H1 (cell line): ENCODE results near the gene AHNAK2. TPM values are rescaled to one million over a fixed set of nuclear protein-coding genes. Genes with fewer than 3 reads are reported as not detected.

Experiments
- CTCF ChIA-PET: fragments of 300-600 bp; sonication (Branson Sonifier 250); formaldehyde crosslinking; loops from one replicate; lab custom pipeline; 2021; ENCODE audit not compliant: partially characterized antibody; lab: Charles Lee
- POLR2A ChIA-PET: fragments of 300-600 bp; sonication (Branson Sonifier 250); formaldehyde crosslinking; loops from one replicate; lab custom pipeline; 2021; ENCODE audit warnings: inconsistent platforms; ENCODE audit not compliant: partially characterized antibody; lab: Charles Lee
- DNase-seq, 2 experiments: peaks; one replicate each; pipeline versions ENCODE4 v3.0.0 to v3.0.0-alpha.2; 2010 to 2022; ENCODE audit warnings: low spot score in 2 of 2, low read depth in 1 of 2, mixed read lengths in 1 of 2
- FAIRE-seq: peaks from 2 replicates; lab custom pipeline; 2011; peaks lifted over from hg19 to GRCh38; lab: Jason Lieb, UNC
- H2AFZ ChIP-seq: 2 replicates; pipeline ENCODE4 v1.8.1; 2012; ENCODE audit warnings: low read length, inconsistent platforms
- H2AK5ac ChIP-seq: 2 replicates; pipeline ENCODE4 v1.6.1; 2013; ENCODE audit warnings: low read depth, low read length
- H2BK120ac ChIP-seq: replicated peaks from 2 replicates; pipeline ENCODE3; 2013; ENCODE audit warnings: low read depth, low read length, inconsistent platforms
- H2BK12ac ChIP-seq: 2 replicates; pipeline ENCODE4 v1.6.1; 2013; ENCODE audit warnings: low read depth, low read length
- H2BK15ac ChIP-seq: 2 replicates; pipeline ENCODE4 v1.6.1; 2013; ENCODE audit warnings: low read length
- H2BK20ac ChIP-seq: 2 replicates; pipeline ENCODE4 v1.6.1; 2013; ENCODE audit warnings: low read length
- H2BK5ac ChIP-seq: 2 replicates; pipeline ENCODE4 v1.6.1; 2013; ENCODE audit warnings: low read depth, low read length
- H3K14ac ChIP-seq: 2 replicates; pipeline ENCODE4 v1.6.1; 2013; ENCODE audit warnings: inconsistent platforms; ENCODE audit not compliant: insufficient read length
- H3K18ac ChIP-seq: 2 replicates; pipeline ENCODE4 v1.6.1; 2013; ENCODE audit warnings: low read length; ENCODE audit errors: extremely low read depth
- H3K23ac ChIP-seq: 2 replicates; pipeline ENCODE4 v1.6.1; 2013; ENCODE audit warnings: inconsistent platforms; ENCODE audit not compliant: insufficient read length
- H3K23me2 ChIP-seq: 2 replicates; pipeline ENCODE4 v1.6.1; 2013; ENCODE audit warnings: low read depth, low read length
- H3K27ac ChIP-seq: 2 replicates; pipeline ENCODE4 v1.6.1; 2011; ENCODE audit warnings: low read depth, low read length, inconsistent platforms
- H3K27me3 ChIP-seq, 4 experiments: replicated peaks in 1 of 4; 1 replicate in 1 of 4; 2 replicates in 3 of 4; pipeline versions ENCODE4 v1.6.1 to v1.8.1; 2011 to 2013; ENCODE audit warnings: low read length in 3 of 4, mild to moderate bottlenecking in 3 of 4, inconsistent platforms in 2 of 4, mixed read lengths in 2 of 4, moderate library complexity in 1 of 4; ENCODE audit not compliant: control insufficient read depth in 3 of 4, insufficient read depth in 3 of 4; ENCODE audit errors: extremely low read depth in 1 of 4
- H3K36me3 ChIP-seq, 4 experiments: 2 replicates each; pipeline versions ENCODE4 v1.6.1 to v1.8.1; 2011 to 2013; ENCODE audit warnings: mild to moderate bottlenecking in 4 of 4, low read length in 3 of 4, moderate library complexity in 2 of 4, control low read depth in 1 of 4, inconsistent platforms in 1 of 4; ENCODE audit not compliant: insufficient read depth in 4 of 4, control insufficient read depth in 2 of 4
- H3K4ac ChIP-seq: replicated peaks from 2 replicates; pipeline ENCODE3; 2013; ENCODE audit warnings: low read length, low read depth, mixed read lengths, inconsistent platforms; ENCODE audit not compliant: insufficient read length
- H3K4me1 ChIP-seq, 4 experiments: replicated peaks in 1 of 4; 1 replicate in 1 of 4; 2 replicates in 3 of 4; pipeline versions ENCODE4 v1.6.1 to v1.8.1; 2011 to 2013; ENCODE audit warnings: low read length in 3 of 4, inconsistent platforms in 2 of 4, mixed read lengths in 1 of 4; ENCODE audit not compliant: insufficient read depth in 4 of 4, control insufficient read depth in 3 of 4
- H3K4me2 ChIP-seq, 2 experiments: 2 replicates each; pipeline versions ENCODE4 v1.6.1 to v1.8.1; 2011 to 2013; ENCODE audit warnings: low read depth in 2 of 2, low read length in 2 of 2, control low read depth in 1 of 2, inconsistent platforms in 1 of 2, mild to moderate bottlenecking in 1 of 2; ENCODE audit not compliant: insufficient read depth in 1 of 2
- H3K4me3 ChIP-seq, 4 experiments: fragments of 200-600, 300-600 bp in 1 of 4; sonication (generic), shearing (Covaris generic), sonication (Bioruptor Twin) in 1 of 4; 2 replicates each; pipeline versions ENCODE4 v1.5.1 to v1.8.1; 2011 to 2016; ENCODE audit warnings: low read length in 4 of 4, low read depth in 3 of 4, control low read depth in 2 of 4, inconsistent platforms in 2 of 4, mild to moderate bottlenecking in 2 of 4, mixed read lengths in 1 of 4, moderate library complexity in 1 of 4; ENCODE audit not compliant: insufficient read depth in 2 of 4; ENCODE audit errors: extremely low read depth in 1 of 4
- H3K56ac ChIP-seq: replicated peaks from 2 replicates; pipeline ENCODE3; 2013; ENCODE audit warnings: low read depth, mild to moderate bottlenecking, mixed read lengths, low read length, inconsistent platforms; ENCODE audit not compliant: insufficient read length
- H3K79me1 ChIP-seq: 2 replicates; pipeline ENCODE4 v1.6.1; 2013; ENCODE audit warnings: low read depth, low read length, control low read depth
- H3K79me2 ChIP-seq, 2 experiments: 2 replicates each; pipeline versions ENCODE4 v1.6.1 to v1.8.1; 2012 to 2013; ENCODE audit warnings: low read length in 2 of 2, mild to moderate bottlenecking in 2 of 2, inconsistent platforms in 1 of 2; ENCODE audit not compliant: insufficient read depth in 2 of 2, control insufficient read depth in 1 of 2
- H3K9ac ChIP-seq, 4 experiments: replicated peaks in 1 of 4; 1 replicate in 1 of 4; 2 replicates in 3 of 4; pipeline versions ENCODE4 v1.6.1 to v1.8.1; 2011 to 2013; ENCODE audit warnings: low read depth in 3 of 4, low read length in 3 of 4, control low read depth in 2 of 4, mild to moderate bottlenecking in 2 of 4, moderate library complexity in 2 of 4, inconsistent platforms in 1 of 4; ENCODE audit errors: extremely low read depth in 1 of 4
- H3K9me3 ChIP-seq, 2 experiments: 2 replicates each; pipeline versions ENCODE4 v1.6.1 to v1.8.1; 2012 to 2013; ENCODE audit warnings: mild to moderate bottlenecking in 2 of 2, moderate library complexity in 2 of 2, control low read depth in 1 of 2, inconsistent platforms in 1 of 2, low read depth in 1 of 2, low read length in 1 of 2, mixed read lengths in 1 of 2; ENCODE audit not compliant: insufficient read depth in 2 of 2
- H4K20me1 ChIP-seq, 2 experiments: replicated peaks in 1 of 2; 2 replicates each; pipeline versions ENCODE3 to v1.8.1; 2011 to 2013; ENCODE audit warnings: inconsistent platforms in 2 of 2, low read length in 2 of 2, mild to moderate bottlenecking in 1 of 2; ENCODE audit not compliant: insufficient read depth in 2 of 2, control insufficient read depth in 1 of 2
- H4K5ac ChIP-seq: 2 replicates; pipeline ENCODE4 v1.6.1; 2013; ENCODE audit warnings: low read length, low read depth, mixed read lengths, inconsistent platforms; ENCODE audit not compliant: insufficient read length
- H4K8ac ChIP-seq: 2 replicates; pipeline ENCODE4 v1.8.0; 2013; ENCODE audit warnings: mild to moderate bottlenecking, moderate library complexity, low read length, inconsistent platforms; ENCODE audit not compliant: insufficient read depth; ENCODE audit errors: extremely low read depth
- H4K91ac ChIP-seq: replicated peaks from 2 replicates; pipeline ENCODE3; 2013; ENCODE audit warnings: low read length, mixed read lengths, inconsistent platforms; ENCODE audit not compliant: insufficient read length
- BCL11A ChIP-seq, 2 experiments: IDR thresholded peaks; one replicate each; pipeline ENCODE4 v1.6.1; 2011; ENCODE audit warnings: low read depth in 2 of 2, low read length in 2 of 2, mild to moderate bottlenecking in 2 of 2
- EP300 ChIP-seq, 2 experiments: IDR thresholded peaks; 1 replicate in 1 of 2; 2 replicates in 1 of 2; pipeline ENCODE4 v1.6.1; 2011 to 2012; ENCODE audit warnings: low read depth in 2 of 2, low read length in 2 of 2, mild to moderate bottlenecking in 2 of 2, borderline replicate concordance in 1 of 2, inconsistent platforms in 1 of 2, moderate library complexity in 1 of 2
- FOSL1 ChIP-seq: IDR thresholded peaks from 2 replicates; pipeline ENCODE4 v1.6.1; 2011; ENCODE audit warnings: mild to moderate bottlenecking, low read depth, low read length, moderate library complexity; ENCODE audit not compliant: insufficient read depth
- KDM1A ChIP-seq: fragments of 200-600, 300-600 bp; sonication (generic); IDR thresholded peaks from 2 replicates; pipeline ENCODE4 v1.7.1; 2016; ENCODE audit warnings: mild to moderate bottlenecking, low read length, borderline replicate concordance
- KDM4A ChIP-seq: IDR thresholded peaks from one replicate; pipeline ENCODE4 v1.7.1; 2012; ENCODE audit warnings: low read depth, mild to moderate bottlenecking, moderate library complexity, low read length, inconsistent platforms; ENCODE audit not compliant: severe bottlenecking
- RAD21 ChIP-seq, 2 experiments: IDR thresholded peaks in 1 of 2; conservative IDR thresholded peaks in 1 of 2; 2 replicates each; pipeline ENCODE4 v1.6.1; 2011; ENCODE audit warnings: low read depth in 2 of 2, low read length in 2 of 2, improper control_type of control experiment in 1 of 2, inconsistent platforms in 1 of 2, mild to moderate bottlenecking in 1 of 2, moderate library complexity in 1 of 2
- RFX5 ChIP-seq: IDR thresholded peaks from 2 replicates; pipeline ENCODE4 v1.6.1; 2011; ENCODE audit warnings: low read depth, low read length, improper control_type of control experiment, borderline replicate concordance
- SIRT6 ChIP-seq: IDR thresholded peaks from one replicate; pipeline ENCODE4 v1.7.1; 2012; ENCODE audit warnings: low read length, inconsistent platforms
- SP1 ChIP-seq: IDR thresholded peaks from 2 replicates; pipeline ENCODE4 v1.6.1; 2011; ENCODE audit warnings: low read depth, low read length
- TBP ChIP-seq: IDR thresholded peaks from 2 replicates; pipeline ENCODE4 v1.6.1; 2011; ENCODE audit warnings: low read depth, low read length, improper control_type of control experiment
- USF2 ChIP-seq: IDR thresholded peaks from 2 replicates; pipeline ENCODE4 v1.6.1; 2011; ENCODE audit warnings: low read length, improper control_type of control experiment
- WGBS, 2 experiments: shearing (Covaris generic) in 1 of 2; methylation state at CpG; one replicate each; pipeline versions ENCODE4 v1.1.6 to v1.1.7; 2013 to 2015; ENCODE audit warnings: low lambda C conversion rate in 2 of 2, mixed read lengths in 2 of 2, inconsistent platforms in 1 of 2, low coverage in 1 of 2, missing lambda C conversion rate in 1 of 2; ENCODE audit not compliant: insufficient replicate concordance in 2 of 2, insufficient coverage in 1 of 2, insufficient read length in 1 of 2; ENCODE audit errors: extremely low coverage in 1 of 2, missing lambda C conversion rate in 1 of 2; 5-methylcytosine and 5-hydroxymethylcytosine counted together
- polyA plus RNA-seq, 7 experiments: library from polyadenylated mRNA; depleted of rRNA in 3 of 7; stranded (reverse) in 5 of 7; unstranded in 2 of 7; fragments of >200 nt in 5 of 7; fragments of 200-250 nt in 2 of 7; gene quantifications; 1 replicate in 5 of 7; 2 replicates in 1 of 7; 4 replicates in 1 of 7; pipeline versions ENCODE4 v1.2.1 to v1.2.3, GENCODE V29; 2011 to 2013; ENCODE audit warnings: missing spikeins in 2 of 7, mixed read lengths in 2 of 7
- total RNA-seq: library from RNA; stranded (reverse); fragmentation: NEBNext Ultra II Directional; extraction: Animal tissue kit (Norgen Biotek cat#: 25700); gene quantifications from 2 replicates; pipeline ENCODE4 v1.2.1, GENCODE V29; 2021

Gene AHNAK2
- total and polyA plus RNA-seq, 2 of the 8 experiments (the other 6 are each of a cell fraction or from before 2014, with no cell fraction given): 0.95 to 2.0 TPM

- H3K4me2 ChIP-seq: no peak overlapping the region
- no peak overlapping the region for H2BK12ac ChIP-seq
- H2AFZ ChIP-seq: no peak overlapping the region
- no peak overlapping the region for H3K4ac ChIP-seq
- 86% methylated on average over 3 of the region's 3 CpGs; no CpG with 5 or more reads in 1 of the 2 experiments for WGBS, 2 experiments
- no peak overlapping the region for H3K27ac ChIP-seq
- no peak overlapping the region for H2BK20ac ChIP-seq
- H3K27me3 ChIP-seq: no peaks in the 10 kb centered on the region
- no peaks in the 10 kb centered on the region for H3K36me3 ChIP-seq
- H3K18ac ChIP-seq: no peak overlapping the region
- H3K23ac ChIP-seq: no peak overlapping the region
- H2AK5ac ChIP-seq: no peak overlapping the region
- H3K4me3 ChIP-seq: no peak overlapping the region
- no peaks in the 10 kb centered on the region for H4K20me1 ChIP-seq
- ChIA-PET POLR2A (interaction anchor here (1.0 to 1.3 kb wide), 2 partner anchors 8 to 60 kb away, joined by 3 read pairs; no protein-coding TSS in a partner anchor), CTCF (interaction anchor here (0.5 to 1.5 kb wide), 7 partner anchors 9 to 91 kb away, joined by 3 to 7 read pairs (median 4); no protein-coding TSS in a partner anchor)
- no peak overlapping the region for H3K9ac ChIP-seq
- H2BK5ac ChIP-seq: no peak overlapping the region
- FAIRE-seq (no peak), DNase-seq (no peak)
- H2BK15ac ChIP-seq: no peak overlapping the region
- H2BK120ac ChIP-seq: no peak overlapping the region
- H3K9me3 ChIP-seq: peaks cover 0 to 14% of the 10 kb centered on the region in 2 experiments; a peak in 1 of 4 replicates
- H4K8ac ChIP-seq: no peak overlapping the region
- H3K14ac ChIP-seq: no peak overlapping the region
- no peaks in the 10 kb centered on the region for H3K23me2 ChIP-seq
- H3K79me2 ChIP-seq: no peaks in the 10 kb centered on the region
- H3K56ac ChIP-seq: no peak overlapping the region
- H4K5ac ChIP-seq: no peak overlapping the region
- no peaks in the 10 kb centered on the region for H3K79me1 ChIP-seq
- H4K91ac ChIP-seq: no peak overlapping the region
- H3K4me1 ChIP-seq: no peaks in the 10 kb centered on the region
- TF ChIP-seq RAD21 (IDR thresholded peaks at IDR 0.05 in 1 of 2, conservative IDR thresholded peaks at IDR 0.05 in 1 of 2; ENCODE audit: low read depth in 2 of 2, low read length in 2 of 2) (no peak), SIRT6 (no peak), KDM1A (no peak), FOSL1 (no peak), RFX5 (no peak), EP300 (IDR thresholded peaks at IDR 0.05; ENCODE audit: borderline replicate concordance in 1 of 2, low read depth in 2 of 2, low read length in 2 of 2) (no peak), TBP (no peak), BCL11A (IDR thresholded peaks at IDR 0.05; ENCODE audit: low read depth in 2 of 2, low read length in 2 of 2) (no peak), SP1 (no peak), USF2 (no peak), KDM4A (no peak)
Observed at GRCh38 chr14:104955396-104955770, 22.8 kb downstream of the AHNAK2 start.
